HUDEP-2 (cell line): ENCODE data around the gene AREL1.

Experiments
- DNase-seq, 76 experiments: peaks; one replicate each; lab custom pipeline; 2025; ENCODE audit not compliant: unreplicated experiment in 76 of 76; lab: John Stamatoyannopoulos, UW

The AREL1 gene

DNA sequence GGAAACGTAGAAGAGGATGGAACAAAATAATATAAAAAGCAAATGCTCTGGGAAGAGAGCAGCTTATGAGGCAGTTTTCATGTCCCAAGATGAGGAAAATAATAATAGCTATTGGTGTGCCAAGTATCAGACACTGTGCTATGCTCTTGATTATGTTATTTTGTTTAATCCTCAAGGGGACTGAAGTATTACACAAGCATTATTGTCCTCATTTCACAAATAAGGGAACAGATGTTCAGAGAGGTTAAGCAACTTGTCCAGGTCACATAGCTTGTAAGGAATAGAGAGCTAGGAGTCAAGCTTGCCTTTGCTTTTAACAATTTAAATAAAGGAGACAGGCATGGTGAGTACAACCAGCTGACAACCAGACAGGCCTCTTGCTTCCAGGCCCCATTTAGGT lies 73.9 kb downstream of the AREL1 start:
- no peak for DNase-seq

DNA sequence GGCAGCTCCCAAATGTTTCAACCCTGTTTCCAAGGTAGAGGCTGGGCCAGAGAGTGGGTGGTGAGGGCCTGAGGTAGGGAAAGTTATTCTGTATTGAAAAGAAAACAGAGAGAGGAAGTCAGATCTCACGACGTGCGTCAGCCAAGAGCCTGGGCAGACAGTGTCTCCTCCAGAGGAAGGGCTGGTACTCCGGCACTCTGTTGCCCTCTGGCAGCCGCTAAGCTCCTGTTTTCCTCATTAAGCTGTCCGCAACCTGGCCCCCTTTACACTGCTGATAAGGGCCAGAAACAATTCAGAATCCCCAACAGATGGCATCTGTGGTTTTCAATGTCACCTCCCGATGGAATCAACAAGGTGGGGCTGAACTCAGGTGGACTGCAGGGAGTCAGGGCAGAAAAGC lies 74.8 kb downstream of the AREL1 start:
- DNase-seq = no peak

DNA sequence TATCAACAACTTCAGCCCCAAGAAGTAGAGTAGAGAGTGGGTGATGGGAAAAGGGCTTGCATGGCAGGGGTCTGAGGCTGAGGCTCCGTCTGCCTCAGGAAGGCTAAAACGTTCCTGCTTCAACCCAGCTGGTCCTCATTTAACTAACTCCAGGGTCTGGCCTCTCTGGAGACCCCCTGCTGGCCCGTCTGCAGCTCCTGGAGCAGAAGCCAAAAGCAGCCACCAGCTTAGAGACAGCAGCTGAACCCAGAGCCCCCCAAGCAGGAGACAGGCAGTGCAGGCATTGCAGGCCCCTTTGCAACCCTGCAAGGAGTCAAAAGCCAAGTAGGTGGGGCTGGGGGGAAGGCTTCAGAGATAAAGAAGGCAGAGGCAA lies 75.7 kb downstream of the AREL1 start:
- no peak for DNase-seq

DNA sequence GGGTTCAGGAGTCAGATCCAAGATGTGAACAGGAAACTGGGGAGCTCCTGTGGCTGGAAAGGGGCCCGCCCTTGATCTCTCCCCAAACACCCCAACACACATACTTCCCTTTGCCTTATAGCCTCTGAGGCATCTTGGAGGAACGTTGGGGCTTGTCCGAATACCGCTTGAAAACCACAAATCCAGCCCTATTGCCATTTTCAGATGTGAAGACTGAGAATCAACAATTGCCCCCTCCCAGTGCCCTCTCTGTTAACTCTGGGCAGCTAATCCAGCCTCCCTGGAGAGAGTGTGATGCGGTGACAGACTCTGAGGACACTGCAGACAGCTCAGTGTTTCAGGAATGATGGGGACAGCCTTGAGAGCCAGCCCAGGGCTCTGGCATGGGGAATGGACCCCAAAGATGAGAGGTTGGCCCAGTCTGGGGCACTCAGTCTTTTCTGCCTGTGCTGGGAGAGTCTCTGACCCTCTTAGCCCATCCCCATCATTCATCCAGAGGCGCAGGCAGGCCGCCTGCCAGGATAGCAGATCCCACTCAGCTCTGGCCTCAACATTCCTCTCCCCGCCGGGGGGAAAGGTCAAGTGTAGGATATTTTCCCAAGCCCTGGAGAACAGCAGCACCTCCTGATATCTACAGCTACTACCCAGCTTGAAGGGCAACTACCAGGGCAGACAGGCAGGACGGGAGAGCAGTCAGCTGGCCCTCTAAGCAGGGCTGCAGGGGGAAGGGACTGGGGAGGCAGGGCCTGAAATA lies 76.3 kb downstream of the AREL1 start:
- DNase-seq = no peak

DNA sequence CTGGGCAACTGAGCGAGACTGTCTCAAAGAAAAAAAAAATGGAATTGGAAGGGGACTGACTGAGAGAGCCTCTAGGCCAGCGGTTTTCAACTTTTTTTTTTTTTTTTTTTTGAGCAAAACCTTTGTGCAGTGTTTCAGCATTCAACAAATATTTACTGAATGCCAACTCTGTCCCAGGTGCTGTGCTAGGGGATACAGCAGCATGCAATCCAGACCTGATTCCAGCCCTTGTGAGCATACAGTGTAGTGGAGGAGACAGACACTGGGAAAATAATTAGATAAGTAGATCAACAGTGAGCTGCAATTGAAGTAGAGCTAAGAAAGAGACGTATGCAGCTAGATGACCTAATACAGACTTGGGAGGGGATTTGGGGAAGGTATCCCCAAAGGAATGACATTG lies 77.0 kb downstream of the AREL1 start:
- DNase-seq = no peak

DNA sequence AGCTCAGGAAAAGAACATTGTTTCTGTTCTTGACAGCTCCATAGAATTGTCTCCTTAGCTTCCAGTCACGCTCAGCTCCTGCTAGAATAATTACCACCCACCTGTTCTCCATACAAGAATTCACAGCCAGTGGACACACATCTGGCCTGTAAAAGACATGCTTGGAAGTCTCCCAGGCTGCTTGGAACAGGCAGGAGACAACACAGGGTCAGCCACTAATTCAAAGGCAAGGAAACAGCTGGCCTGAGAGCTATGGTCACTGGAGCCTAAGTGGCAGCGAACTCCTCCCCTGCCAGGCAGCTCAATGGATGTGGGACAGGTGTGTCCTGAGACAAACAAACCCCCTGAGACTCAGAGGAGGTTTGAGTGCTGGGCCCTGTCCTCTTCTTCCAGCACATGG lies 77.9 kb downstream of the AREL1 start:
- no peak for DNase-seq

DNA sequence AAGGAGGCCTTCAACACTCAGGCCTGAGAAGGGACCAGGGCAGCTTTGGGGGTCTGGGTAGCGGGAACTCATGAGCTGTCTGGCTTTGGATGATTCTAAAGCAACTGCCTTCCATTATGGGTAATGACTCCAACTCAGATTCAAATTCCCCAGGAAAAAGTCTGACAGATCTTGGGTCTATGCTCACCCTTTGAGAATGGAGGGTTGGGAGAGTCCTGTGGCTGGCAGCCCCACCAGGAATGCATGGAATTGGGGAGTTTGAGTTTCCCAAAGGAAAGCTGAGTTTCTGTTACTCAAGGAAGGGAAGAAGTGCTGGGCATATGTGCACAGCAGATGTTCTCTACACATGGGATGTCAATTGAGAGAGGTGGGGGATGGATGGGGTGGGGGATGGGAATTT lies 78.4 kb downstream of the AREL1 start:
- no peak for DNase-seq

DNA sequence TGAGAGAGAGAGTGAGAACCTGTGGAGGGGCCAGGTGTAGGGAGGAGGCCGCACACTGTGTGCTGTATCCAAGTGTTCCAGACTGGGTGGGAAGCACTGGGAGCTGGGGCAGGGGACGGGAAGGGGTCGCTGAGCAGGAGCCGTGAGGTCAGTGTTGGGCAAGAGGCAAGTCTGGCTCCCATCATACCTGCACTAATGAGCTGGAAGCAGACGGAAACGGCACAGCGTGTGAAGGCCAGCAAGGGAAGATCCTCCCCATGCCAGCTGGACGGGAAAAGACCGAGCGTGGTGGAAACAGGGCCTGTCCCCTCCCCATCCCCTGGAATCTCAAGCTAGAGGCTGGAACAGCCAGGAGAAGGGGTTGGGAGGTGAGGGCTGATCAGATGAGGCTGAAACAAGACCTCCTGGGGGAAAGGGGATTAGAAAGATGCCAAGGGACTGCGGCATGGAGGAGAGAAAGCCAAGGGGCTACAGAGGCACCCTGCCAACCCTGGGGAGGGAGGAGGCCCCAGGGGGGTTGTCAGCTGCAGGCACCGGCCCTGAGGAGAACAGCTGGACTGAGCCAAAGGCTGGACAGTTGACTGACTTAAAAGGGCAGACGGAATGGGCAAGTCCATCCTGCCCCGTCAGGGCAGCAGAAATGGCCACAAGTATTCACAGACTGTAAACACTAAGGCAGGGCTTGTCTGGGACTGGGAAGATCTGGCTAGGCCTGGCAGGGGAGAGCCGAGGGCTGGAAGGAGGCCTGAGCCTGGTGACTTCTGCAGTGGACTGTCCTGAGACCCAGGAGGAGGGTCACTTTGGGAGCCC lies 81.8 kb downstream of the AREL1 start:
- no peak for DNase-seq

DNA sequence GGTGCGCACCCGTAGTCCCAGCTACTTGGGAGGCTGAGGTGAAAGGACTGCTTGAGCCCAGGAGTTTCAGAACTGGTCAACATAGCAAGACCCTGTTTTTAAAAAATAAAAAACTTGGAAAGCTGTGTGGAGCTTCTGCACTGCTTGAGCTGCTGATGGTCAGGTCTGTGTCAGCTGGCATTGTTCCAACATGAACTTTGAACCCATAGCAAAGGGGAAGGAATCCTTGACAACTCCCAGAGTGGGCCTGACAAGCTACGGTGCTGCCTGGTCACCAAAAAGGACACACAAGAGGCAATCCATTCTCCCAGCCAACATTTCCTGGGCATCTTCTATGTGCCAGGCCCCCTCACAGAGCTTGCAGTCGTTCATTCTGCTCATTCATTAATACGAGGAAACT lies 84.5 kb downstream of the AREL1 start:
- no peak for DNase-seq

DNA sequence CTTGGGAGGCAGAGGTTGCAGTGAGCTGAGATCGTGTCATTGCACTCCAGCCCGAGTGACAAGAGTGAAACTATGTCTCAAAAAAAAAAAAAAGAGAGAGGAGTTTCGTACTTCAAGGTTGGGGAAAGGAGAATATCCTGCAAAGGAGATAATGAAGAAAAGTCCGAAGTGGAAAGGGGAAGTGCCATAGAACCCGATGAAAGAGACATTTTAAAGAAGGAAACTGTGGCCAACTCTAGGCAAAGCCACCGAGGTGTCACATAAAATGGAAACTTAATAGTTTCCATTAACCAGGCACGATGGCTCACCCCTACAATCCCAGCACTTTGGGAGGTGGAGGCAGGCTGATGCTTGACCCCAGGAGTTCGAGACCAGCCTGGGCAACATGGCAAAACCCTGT lies 85.8 kb downstream of the AREL1 start:
- DNase-seq = no peak

DNA sequence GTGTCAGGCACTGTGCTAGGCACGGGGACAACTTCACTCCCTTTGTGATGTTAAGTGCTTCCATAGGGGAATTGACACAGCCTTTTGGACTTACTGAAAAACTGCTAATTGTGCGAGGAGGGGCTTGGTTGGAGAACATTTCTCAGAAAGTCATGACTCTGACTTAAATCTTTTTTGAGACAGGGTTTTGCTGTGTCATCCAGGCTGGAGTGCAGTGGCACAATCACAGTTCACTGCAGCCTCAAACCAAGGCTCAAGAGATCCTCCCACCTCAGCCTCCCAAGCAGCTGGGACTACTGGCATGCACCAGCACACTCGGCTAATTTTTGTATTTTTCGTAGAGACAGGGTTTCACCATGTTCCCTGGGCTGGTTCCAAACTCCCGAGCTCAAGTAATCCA lies 90.6 kb downstream of the AREL1 start:
- DNase-seq = no peak

DNA sequence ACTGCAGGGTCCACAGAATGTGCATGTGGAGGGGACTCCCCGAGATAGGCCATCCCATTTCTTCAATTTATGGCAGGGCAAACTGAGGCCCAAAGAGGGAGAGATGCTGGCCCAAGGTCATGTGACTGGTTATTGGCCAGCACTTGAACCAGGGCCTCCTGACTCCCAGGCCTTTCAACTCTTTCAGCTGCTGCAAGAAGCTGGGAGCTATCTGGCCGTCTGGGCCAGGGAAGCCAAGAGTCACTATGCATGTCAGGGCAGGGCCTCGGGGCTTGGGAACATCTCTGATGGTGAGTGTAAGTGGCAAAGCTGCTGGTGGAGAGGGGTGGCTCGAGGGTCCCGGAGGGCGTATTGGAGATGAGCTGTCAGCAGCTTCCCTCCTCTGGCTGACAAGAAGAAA lies 91.3 kb downstream of the AREL1 start:
- no peak for DNase-seq

DNA sequence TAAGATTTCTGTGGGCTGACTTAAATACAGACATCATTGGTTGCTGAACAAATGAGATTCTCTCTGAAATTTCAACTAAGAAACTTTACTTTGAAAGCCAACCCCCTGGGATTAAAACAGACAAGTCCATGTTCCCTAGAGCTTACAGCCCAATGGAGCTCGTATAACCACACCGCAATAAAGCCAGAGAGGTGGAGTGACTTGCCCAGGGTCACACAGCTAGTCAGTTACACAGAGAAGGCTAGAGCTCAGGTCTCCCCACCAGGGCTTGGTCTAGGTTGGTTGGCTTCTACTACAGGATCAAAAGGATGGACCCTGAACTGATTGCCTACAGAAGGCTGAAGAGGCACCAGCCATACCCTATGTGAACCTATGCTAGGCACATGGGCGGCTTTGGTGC lies 92.0 kb downstream of the AREL1 start:
- no peak for DNase-seq

DNA sequence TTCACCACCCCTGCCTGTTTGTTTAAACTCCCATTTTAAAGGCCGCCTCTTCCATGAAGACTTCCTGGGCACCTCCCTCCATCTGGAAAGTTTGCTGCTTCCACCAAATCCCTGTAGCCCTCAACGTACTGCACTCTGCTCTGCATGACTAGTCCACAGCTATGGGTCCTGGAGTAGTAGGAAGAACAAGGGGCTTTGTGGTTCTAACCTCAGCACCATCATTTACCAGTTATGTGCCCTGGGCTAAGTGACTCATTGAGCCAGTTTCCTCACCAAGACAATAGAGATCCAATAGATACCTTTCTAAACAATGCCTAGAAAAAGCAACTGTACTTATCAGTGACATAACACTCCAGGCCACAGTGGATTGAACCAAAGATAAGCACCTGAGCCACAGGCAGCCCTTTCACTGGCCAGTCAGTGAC lies 92.4 kb downstream of the AREL1 start:
- peak in 38 of 76 experiments; percentile 10 to 71 (median 38) for DNase-seq

DNA sequence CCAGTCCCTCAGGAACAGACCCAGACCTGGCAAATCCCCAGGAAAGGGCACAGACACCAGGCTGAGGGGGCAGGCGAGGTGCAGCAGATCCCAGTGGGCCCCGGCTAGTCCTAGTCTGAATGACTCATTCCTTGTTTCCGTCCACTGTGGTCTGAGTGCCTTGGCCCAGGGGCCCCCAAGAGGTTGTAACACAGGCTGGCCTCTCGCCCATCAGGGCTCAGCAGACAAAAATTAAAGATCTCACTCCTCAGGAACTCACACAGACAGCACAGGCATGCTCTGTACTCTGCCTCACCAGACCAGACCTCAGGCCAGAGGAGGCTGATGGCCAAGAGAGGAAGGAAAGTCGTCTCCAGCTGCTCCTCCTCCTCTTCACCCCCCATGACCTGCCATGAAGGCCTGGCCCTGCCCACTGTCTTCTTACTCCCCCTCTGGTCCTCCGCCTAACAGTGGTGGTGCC lies 93.2 kb downstream of the AREL1 start:
- DNase-seq = peak in 24 of 76 experiments; percentile 11 to 71 (median 28)

DNA sequence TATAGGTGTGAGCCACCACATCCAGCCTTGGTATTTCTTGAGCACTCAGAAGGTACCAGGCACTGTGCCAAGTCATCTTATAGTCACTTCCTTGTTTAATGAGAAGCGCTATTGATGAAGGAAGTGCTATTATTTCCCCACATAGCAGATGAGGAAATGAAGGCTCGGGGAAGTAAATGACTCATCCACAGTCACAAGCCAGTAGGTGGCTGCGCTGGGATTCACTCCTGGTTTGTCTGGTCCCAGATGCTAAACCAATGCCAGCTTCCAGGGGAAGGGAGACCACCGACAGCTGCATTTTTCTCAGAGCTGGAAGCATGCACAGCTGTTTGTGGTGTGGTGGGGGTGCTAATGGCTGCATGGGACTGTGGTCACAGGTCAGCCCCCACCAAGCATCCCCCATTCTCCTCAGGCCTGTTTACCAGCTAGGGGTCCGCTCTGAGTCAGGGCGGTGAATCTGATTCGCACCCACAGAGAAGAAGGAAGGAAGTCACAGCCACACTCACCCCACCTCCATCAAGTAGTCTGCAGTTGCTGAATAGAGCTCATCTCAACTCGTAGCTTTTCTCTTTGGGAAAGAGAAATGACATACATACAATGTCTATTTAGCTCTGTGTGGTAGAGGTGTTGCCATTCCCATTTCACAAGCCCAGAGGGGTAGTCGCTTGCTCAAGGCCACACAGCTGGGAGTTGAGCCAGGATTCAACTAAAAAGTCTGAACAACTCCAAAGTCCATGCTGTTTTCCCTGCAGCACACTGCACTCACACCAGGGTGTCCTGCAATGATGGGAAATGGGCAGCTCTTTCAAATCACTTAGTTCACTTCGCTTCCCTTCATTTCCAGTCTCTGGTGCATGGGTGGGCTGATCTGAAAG lies 94.6 kb downstream of the AREL1 start:
- DNase-seq = peak in 2 of 76 experiments; percentile 6 to 9

DNA sequence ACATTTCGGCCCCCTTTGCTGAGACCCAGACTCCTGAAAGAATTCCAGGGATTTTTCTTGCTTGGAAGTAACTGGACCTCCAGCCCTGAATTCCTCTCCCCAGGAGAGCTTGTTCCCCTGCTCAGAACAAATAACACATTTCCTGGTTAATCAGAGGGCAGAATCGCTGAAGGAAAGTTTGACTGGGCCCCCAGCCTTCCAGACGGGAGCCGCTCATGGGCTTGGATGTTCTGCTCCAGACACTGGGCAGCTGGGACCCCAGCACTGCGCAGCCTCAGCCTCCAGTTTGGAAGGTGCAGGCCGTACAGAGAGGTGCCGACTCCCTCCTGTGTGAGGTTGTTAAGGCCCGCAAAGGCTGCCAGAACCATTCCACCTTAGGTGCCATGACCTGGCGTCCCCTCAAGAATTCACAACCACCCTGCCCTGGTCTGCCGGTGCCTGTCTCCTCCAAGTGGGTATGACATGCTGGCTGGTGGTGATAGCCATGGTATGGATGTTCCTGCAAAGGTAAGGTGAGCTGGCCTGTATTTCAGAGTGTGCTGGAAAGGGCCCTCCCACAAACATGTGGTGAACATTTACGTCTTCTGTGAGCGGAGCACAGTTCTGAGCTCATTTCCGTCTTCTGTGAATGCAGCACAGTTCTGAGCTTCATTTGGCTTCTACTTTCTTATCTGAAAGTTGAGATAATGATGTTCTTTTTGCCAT lies 95.7 kb downstream of the AREL1 start:
- no peak for DNase-seq

DNA sequence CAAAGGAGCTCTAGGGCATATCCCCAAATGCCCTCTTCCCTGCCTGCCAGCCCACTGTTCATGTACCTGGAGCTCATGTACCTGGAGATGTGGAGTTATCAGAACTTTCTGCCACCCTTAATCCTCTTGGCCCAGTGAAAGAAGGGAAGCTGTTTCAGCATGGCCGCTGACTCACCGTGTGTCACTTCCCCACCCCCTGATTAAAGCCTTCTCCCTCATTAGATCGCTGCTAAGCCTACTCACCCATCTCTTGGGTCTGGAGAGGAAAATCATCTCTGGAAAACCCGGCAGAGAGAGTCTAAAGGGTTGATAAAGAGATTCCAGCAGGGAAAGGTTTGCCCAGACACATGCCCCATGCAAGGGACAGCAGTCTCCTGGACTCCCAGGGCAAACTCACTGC lies 96.4 kb downstream of the AREL1 start:
- peak in 5 of 76 experiments; percentile 5 to 28 (median 12) for DNase-seq

DNA sequence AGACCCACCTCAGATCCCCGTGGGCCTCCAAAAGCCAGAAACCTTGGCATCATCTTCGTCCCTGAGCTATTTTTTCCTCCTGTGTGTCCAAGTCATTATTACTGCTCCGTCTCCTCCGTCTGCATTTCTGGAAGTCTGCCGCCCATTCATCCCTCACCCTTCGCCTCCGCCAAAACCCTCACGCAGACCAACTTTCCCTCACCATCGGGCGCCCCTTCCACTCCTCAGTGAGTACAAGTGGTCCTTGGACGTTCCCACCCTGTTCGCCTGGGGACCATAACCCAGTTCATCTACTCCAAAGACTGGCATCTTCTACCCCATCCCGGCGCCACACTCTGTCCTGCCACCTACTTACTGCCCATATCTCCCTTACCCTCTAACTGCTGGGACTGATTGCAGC lies 97.1 kb downstream of the AREL1 start:
- no peak for DNase-seq
